Lower leg skin (tissue), 4 donors: ENCODE results near the gene SF3B2. TPM values are rescaled to one million over a fixed set of nuclear protein-coding genes. Genes with fewer than 3 reads are reported as not detected.
A peak's percentile ranks its signal among the peaks of the same experiment; 100 is the strongest.
"Not testable (repeated sequence)": the region's sequence is repeated elsewhere in the genome, so short reads cannot be mapped to it uniquely, and the experiment has no call there.

Experiments
- DNase-seq, 2 donors: peaks; one replicate each; pipeline ENCODE4 v3.0.0-alpha.2; 2019; ENCODE audit warnings: low spot score in 2 of 2
- H3K4me3 ChIP-seq: fragments of 200-600 bp; sonication (generic); 2 replicates; pipeline ENCODE4 v1.5.1; 2017; ENCODE audit warnings: mild to moderate bottlenecking, low read depth; ENCODE audit not compliant: poor library complexity, severe bottlenecking
- CTCF ChIP-seq, 3 donors: fragments of 450-650 bp; IDR thresholded peaks; one replicate each; pipeline ENCODE4 v1.5.1; 2016; ENCODE audit warnings: antibody characterized with exemption in 3 of 3, mild to moderate bottlenecking in 3 of 3, moderate library complexity in 2 of 3
- POLR2A ChIP-seq, 2 donors: fragments of 450-650 bp; IDR thresholded peaks; one replicate each; pipeline ENCODE4 v1.6.1; 2016 to 2017; ENCODE audit warnings: antibody characterized with exemption in 2 of 2, mild to moderate bottlenecking in 1 of 2, moderate library complexity in 1 of 2
- WGBS, 2 donors: methylation state at CpG; one replicate each; pipeline ENCODE4 v1.1.5; 2018; 5-methylcytosine and 5-hydroxymethylcytosine counted together
- intact Hi-C: fragments of 100-400 bp; cut with DNase I; formaldehyde crosslinking; loops from one replicate; pipeline ENCODE4 v1.15.0; 2023; ENCODE audit warnings: low total_unique reads
- total RNA-seq, 4 donors: library from RNA; depleted of rRNA; stranded (reverse); fragments of >200 nt; gene quantifications; one replicate each; pipeline ENCODE4 v1.1.0, GENCODE V29; 2016

The SF3B2 gene
- total RNA-seq, 4 donors from 2014 or later = 94.3 to 160 (median 114) TPM

GRCh38 chr11:66075273-66075672, 23.1 kb downstream of the SF3B2 start:
- intact Hi-C loops = loop anchor here (10.0 kb wide), 1 partner anchor 60 kb away; no protein-coding TSS in a partner anchor
- no peak for TF ChIP-seq POLR2A (IDR thresholded peaks at IDR 0.05)
- TF ChIP-seq CTCF (IDR thresholded peaks at IDR 0.05) = no peak
- no peak overlapping the region for H3K4me3 ChIP-seq
- WGBS, 2 donors = 93% methylated on average over 4 of the region's 4 CpGs
- DNase-seq = peak in 1 of 2 donors; percentile 54

- intact Hi-C loops = loop anchor here (10.0 kb wide), 1 partner anchor 58 kb away; no protein-coding TSS in a partner anchor
- DNase-seq = peak in 1 of 2 donors; percentile 74
- TF ChIP-seq CTCF (IDR thresholded peaks at IDR 0.05) (no peak), POLR2A (IDR thresholded peaks at IDR 0.05) (no peak)
- 66 to 71% methylated on average over 9 of the region's 9 CpGs for WGBS, 2 donors
- no peak overlapping the region for H3K4me3 ChIP-seq
Measured at GRCh38 chr11:66076561-66076960, 24.4 kb downstream of the SF3B2 start.

GRCh38 chr11:66077927-66078326, 25.8 kb downstream of the SF3B2 start:
- DNase-seq = no peak
- WGBS, 2 donors = 89 to 91% methylated on average over 3 of the region's 3 CpGs
- TF ChIP-seq POLR2A (IDR thresholded peaks at IDR 0.05) = no peak
- no peak for TF ChIP-seq CTCF (IDR thresholded peaks at IDR 0.05)
- no peak overlapping the region for H3K4me3 ChIP-seq
- intact Hi-C loops = loop anchor here (10.0 kb wide), 1 partner anchor 57 kb away; no protein-coding TSS in a partner anchor

- 86 to 88% methylated on average over 7 of the region's 7 CpGs for WGBS, 2 donors
- not testable (repeated sequence) for DNase-seq, H3K4me3 ChIP-seq
- intact Hi-C loops = loop anchor here (10.0 kb wide), 1 partner anchor 56 kb away; no protein-coding TSS in a partner anchor
Measured at GRCh38 chr11:66078949-66079348, 26.8 kb downstream of the SF3B2 start.

GRCh38 chr11:66080055-66080817, 28.1 kb downstream of the SF3B2 start:
- TF ChIP-seq CTCF (IDR thresholded peaks at IDR 0.05) = no peak
- no peak for TF ChIP-seq POLR2A (IDR thresholded peaks at IDR 0.05)
- no peak overlapping the region for H3K4me3 ChIP-seq
- intact Hi-C loops = no loop called here
- DNase-seq = peak; percentile 77 to 87
- WGBS, 2 donors = 51 to 54% methylated on average over 9 of the region's 9 CpGs

GRCh38 chr11:66081505-66081904, 29.3 kb downstream of the SF3B2 start:
- 26 to 28% methylated on average over 5 of the region's 5 CpGs for WGBS, 2 donors
- H3K4me3 ChIP-seq = no peak overlapping the region
- DNase-seq = peak; percentile 86 to 93
- TF ChIP-seq POLR2A (IDR thresholded peaks at IDR 0.05) = no peak
- no peak for TF ChIP-seq CTCF (IDR thresholded peaks at IDR 0.05)
- intact Hi-C loops = no loop called here
